HepG2 (cell line): ENCODE results near the gene ZBTB26. TPM values are rescaled to one million over a fixed set of nuclear protein-coding genes. Genes with fewer than 3 reads are reported as not detected.

Experiments
- ATAC-seq: fragments of 200-7000 bp; cut with Tn5 transposase; 3 replicates; pipeline ENCODE4 v1.9.1; 2020; ENCODE audit warnings: mild to moderate bottlenecking, moderate library complexity
- BruUV-seq: library from RNA; stranded (reverse); fragments of 400-500 nt; replicated peaks from 2 replicates; lab custom pipeline; 2021; lab: Mats Ljungman, UMichigan
- CTCF ChIA-PET: fragments of 300-600 bp; formaldehyde crosslinking; extraction: SDS; loops from one replicate; lab custom pipeline; 2021; ENCODE audit warnings: low total read pairs, inconsistent platforms, low intra/inter-chr PET ratio; lab: Yijun Ruan, JAX
- POLR2A ChIA-PET: fragments of 350-600 bp; sonication (Branson Sonifier 250); formaldehyde crosslinking; loops from one replicate; lab custom pipeline; 2020; ENCODE audit warnings: antibody characterized with exemption, inconsistent platforms; lab: Yijun Ruan, JAX
- DNase-seq: peaks from one replicate; pipeline ENCODE4 v3.0.0-alpha.2; 2015; ENCODE audit warnings: low spot score
- FAIRE-seq: peaks from 3 replicates; lab custom pipeline; 2011; peaks lifted over from hg19 to GRCh38; lab: Jason Lieb, UNC
- H2AFZ ChIP-seq: one replicate; pipeline ENCODE4 v1.6.1; 2011; ENCODE audit warnings: low read length, inconsistent platforms
- H3K27ac ChIP-seq: fragments of 300-600 bp; 3 replicates; pipeline ENCODE4 v1.8.0; 2011; ENCODE audit warnings: mixed run types, mild to moderate bottlenecking, mixed read lengths, low read length, inconsistent platforms; ENCODE audit not compliant: insufficient read depth; ENCODE audit errors: extremely low read length
- H3K27me3 ChIP-seq, 2 experiments: fragments of 200-600 bp in 1 of 2; 2 replicates in 1 of 2; 3 replicates in 1 of 2; pipeline versions ENCODE4 v1.6.0 to v1.8.0; 2011; ENCODE audit warnings: low read length in 2 of 2, mild to moderate bottlenecking in 2 of 2, moderate library complexity in 2 of 2, inconsistent platforms in 1 of 2; ENCODE audit not compliant: insufficient read depth in 2 of 2, control insufficient read depth in 1 of 2
- H3K36me3 ChIP-seq, 2 experiments: fragments of 200-600 bp in 1 of 2; replicated peaks in 1 of 2; 2 replicates in 1 of 2; 3 replicates in 1 of 2; pipeline versions ENCODE4 v1.5.1 to v1.8.0; 2011; ENCODE audit warnings: low read length in 2 of 2, inconsistent platforms in 1 of 2; ENCODE audit not compliant: insufficient read depth in 2 of 2, control insufficient read depth in 1 of 2
- H3K4me1 ChIP-seq: 2 replicates; pipeline ENCODE4 v1.5.1; 2012; ENCODE audit warnings: low read length, inconsistent platforms; ENCODE audit not compliant: insufficient read depth
- H3K4me2 ChIP-seq: 2 replicates; pipeline ENCODE4 v1.6.0; 2011; ENCODE audit warnings: low read depth, low read length, inconsistent platforms
- H3K4me3 ChIP-seq, 3 experiments: fragments of 200-600 bp in 1 of 3; sonication (generic), shearing (Covaris generic) in 1 of 3; replicated peaks in 1 of 3; 2 replicates each; pipeline ENCODE4 v1.5.1; 2011 to 2016; ENCODE audit warnings: low read length in 3 of 3, inconsistent platforms in 2 of 3, low read depth in 2 of 3, mild to moderate bottlenecking in 2 of 3, control low read depth in 1 of 3, mixed read lengths in 1 of 3; ENCODE audit not compliant: insufficient read depth in 1 of 3
- H3K79me2 ChIP-seq: one replicate; pipeline ENCODE4 v1.6.1; 2011; ENCODE audit warnings: low read length, inconsistent platforms; ENCODE audit not compliant: insufficient read depth
- H3K9ac ChIP-seq: 2 replicates; pipeline ENCODE4 v1.6.0; 2011; ENCODE audit warnings: mild to moderate bottlenecking, low read depth, low read length, inconsistent platforms; ENCODE audit not compliant: insufficient read depth
- H3K9me3 ChIP-seq: 2 replicates; pipeline ENCODE4 v1.5.1; 2012; ENCODE audit warnings: mild to moderate bottlenecking, low read length
- H4K20me1 ChIP-seq: 2 replicates; pipeline ENCODE4 v1.6.0; 2011; ENCODE audit warnings: inconsistent platforms, mild to moderate bottlenecking, low read length, moderate library complexity; ENCODE audit not compliant: insufficient read depth
- CTCF ChIP-seq: sonication (generic); formaldehyde crosslinking; IDR thresholded peaks from 2 replicates; pipeline ENCODE4 v1.5.0; 2020; ENCODE audit warnings: mild to moderate bottlenecking, missing genetic modification reagents, moderate library complexity
- REST ChIP-seq, 2 experiments: IDR thresholded peaks; 2 replicates each; pipeline ENCODE4 v1.6.1; 2011 to 2012; ENCODE audit warnings: low read length in 2 of 2, borderline replicate concordance in 1 of 2, low read depth in 1 of 2, mild to moderate bottlenecking in 1 of 2, moderate library complexity in 1 of 2
- WGBS: methylation state at CpG from one replicate; pipeline ENCODE4 v1.1.6; 2017; ENCODE audit warnings: low lambda C conversion rate; 5-methylcytosine and 5-hydroxymethylcytosine counted together
- in situ Hi-C: cut with HindIII; loops from 2 replicates; pipeline ENCODE4 v1.10.0; 2017; ENCODE audit warnings: low pct_unique_long_range_greater_than_20kb; ENCODE audit not compliant: extremely low pct_ligation_motif_present
- intact Hi-C: fragments of 100-400 bp; cut with micrococcal nuclease; formaldehyde crosslinking; loops from one replicate; pipeline ENCODE4 v1.10.0; 2022; ENCODE audit not compliant: unreplicated experiment
- polyA plus RNA-seq, 8 experiments: library from polyadenylated mRNA; depleted of rRNA in 3 of 8; stranded (reverse) in 7 of 8; unstranded in 1 of 8; fragments of >200 nt; fragmentation: Illumina TruSeq in 4 of 8; extraction: Trizol in 4 of 8; gene quantifications; 2 replicates each; pipeline versions ENCODE4 v1.2.1 to v1.2.3, GENCODE V29; 2011 to 2016; ENCODE audit warnings: low read depth in 4 of 8, missing spikeins in 1 of 8, mixed read lengths in 1 of 8; ENCODE audit not compliant: insufficient read depth in 1 of 8
- total RNA-seq, 5 experiments: library from RNA; depleted of rRNA; stranded (reverse); fragments of >200 nt; fragmentation: Illumina TruSeq; extraction: Trizol; gene quantifications; 2 replicates each; pipeline ENCODE4 v1.2.3, GENCODE V29; 2016; ENCODE audit warnings: low read depth in 1 of 5

The ZBTB26 gene
- total and polyA plus RNA-seq, 2 of the 13 experiments (the other 11 are each of a cell fraction or from before 2014, with no cell fraction given), result 4.5 to 8.6 TPM

GRCh38 chr9:122929796-122930354 lies 1.4 kb downstream of the ZBTB26 start:
- H3K79me2 ChIP-seq, result peaks cover 59% of the 10 kb centered on the region
- no peaks in the 10 kb centered on the region; a peak in 1 of 5 replicates for H3K27me3 ChIP-seq
- POLR2A ChIA-PET, result interaction anchor here (0.9 to 1.4 kb wide), 2 partner anchors 11 to 17 kb away, joined by 7 to 9 read pairs; partner anchors contain the start of genes RABGAP1 and ZBTB6
- no peak overlapping the region for H2AFZ ChIP-seq
- no peaks in the 10 kb centered on the region for H3K36me3 ChIP-seq
- no peak for ATAC-seq
- 91% methylated on average over 1 of the region's 1 CpG for WGBS
- H3K4me2 ChIP-seq, result peak overlapping the region; percentile 86
- H3K9me3 ChIP-seq, result no peaks in the 10 kb centered on the region
- BruUV-seq, result no TSS peak
- H3K27ac ChIP-seq, result no peak overlapping the region
- peaks cover 27% of the 10 kb centered on the region for H3K4me1 ChIP-seq
- CTCF ChIA-PET, result no interaction called here
- in situ Hi-C loops (no loop called here), intact Hi-C loops (loop anchor here (2.0 kb wide), 1 partner anchor 17 kb away; the partner anchor contains the start of gene ZBTB6)
- no peak for DNase-seq
- peak overlapping the region; percentile 72 to 99 (median 85); a peak in 3 of 6 replicates for H3K4me3 ChIP-seq
- no peak for FAIRE-seq
- no peaks in the 10 kb centered on the region for H4K20me1 ChIP-seq
- H3K9ac ChIP-seq, result peak overlapping the region; percentile 92; the same call in 1 of the 2 replicates
- TF ChIP-seq REST (IDR thresholded peaks at IDR 0.05; ENCODE audit: borderline replicate concordance in 1 of 2, low read depth in 1 of 2, low read length in 2 of 2), result 0 out of 4 replicates have a peak, but pooled peaks of 1 of the 2 experiments have one; percentile 13
- TF ChIP-seq CTCF (CRISPR knock-in tag), result no peak
